ENCODE data around the gene SLC25A51.
"Not testable (repeated sequence)": the region's sequence is repeated elsewhere in the genome, so short reads cannot be mapped to it uniquely, and the experiment has no call there.

Gene SLC25A51

GRCh38 chr9:37892063-37892462 lies 11.9 kb downstream of the SLC25A51 start:
- Histone ChIP-seq H3F3A (ENCODE audit: insufficient read depth) (no peaks in the 10 kb centered on the region), H3K4me3 (ENCODE audit: insufficient read depth, low read length, poor library complexity, severe bottlenecking) (no peak overlapping the region), H3K36me3 (ENCODE audit: low read length) (peaks cover 15% of the 10 kb centered on the region; the same call in 1 of the 2 replicates), H3K9ac (ENCODE audit: low read length) (no peak overlapping the region), H3K9me2 (replicated peaks; ENCODE audit: insufficient read depth, low read length) (no peaks in the 10 kb centered on the region), H2AFZ (ENCODE audit: low read depth, low read length, severe bottlenecking) (no peak overlapping the region), H3K79me2 (ENCODE audit: insufficient read depth, low read length) (no peaks in the 10 kb centered on the region), H3K27me3 (ENCODE audit: low read length) (no peaks in the 10 kb centered on the region), H4K20me1 (ENCODE audit: low read depth, low read length) (no peaks in the 10 kb centered on the region), H3K9me3 (ENCODE audit: insufficient read depth, low read length) (no peaks in the 10 kb centered on the region), H3K4me2 (ENCODE audit: low read depth, low read length, poor library complexity, severe bottlenecking) (no peak overlapping the region), H3K27ac (ENCODE audit: low read depth, low read length) (no peak overlapping the region)
- TF ChIP-seq EZH2phosphoT487 (conservative IDR thresholded peaks at IDR 0.05; ENCODE audit: low read length) = no peak
- TF ChIP-seq CTCF (IDR thresholded peaks at IDR 0.05; ENCODE audit: insufficient read depth, low read length, poor library complexity, severe bottlenecking) = no peak

- H3K4me3 ChIP-seq (ENCODE audit: insufficient read depth, low read length, poor library complexity, severe bottlenecking); H3K9ac ChIP-seq (ENCODE audit: low read length); H4K20me1 ChIP-seq (ENCODE audit: low read depth, low read length); H2AFZ ChIP-seq (ENCODE audit: low read depth, low read length, severe bottlenecking); H3K27me3 ChIP-seq (ENCODE audit: low read length); H3F3A ChIP-seq (ENCODE audit: insufficient read depth); H3K79me2 ChIP-seq (ENCODE audit: insufficient read depth, low read length); H3K27ac ChIP-seq (ENCODE audit: low read depth, low read length); H3K9me3 ChIP-seq (ENCODE audit: insufficient read depth, low read length); H3K4me2 ChIP-seq (ENCODE audit: low read depth, low read length, poor library complexity, severe bottlenecking); H3K9me2 ChIP-seq (replicated peaks; ENCODE audit: insufficient read depth, low read length): not testable (repeated sequence)
- H3K36me3 ChIP-seq (ENCODE audit: low read length) = peaks cover 12% of the 10 kb centered on the region; the same call in 1 of the 2 replicates
Observed at GRCh38 chr9:37891042-37891441, 12.9 kb downstream of the SLC25A51 start.

GRCh38 chr9:37889536-37889935 lies 14.4 kb downstream of the SLC25A51 start:
- no peak for TF ChIP-seq EZH2phosphoT487 (conservative IDR thresholded peaks at IDR 0.05; ENCODE audit: low read length)
- TF ChIP-seq CTCF (IDR thresholded peaks at IDR 0.05; ENCODE audit: insufficient read depth, low read length, poor library complexity, severe bottlenecking) = no peak
- Histone ChIP-seq H2AFZ (ENCODE audit: low read depth, low read length, severe bottlenecking) (no peak overlapping the region), H3K27me3 (ENCODE audit: low read length) (no peaks in the 10 kb centered on the region), H3K9me2 (replicated peaks; ENCODE audit: insufficient read depth, low read length) (no peaks in the 10 kb centered on the region), H3K9ac (ENCODE audit: low read length) (no peak overlapping the region), H3K36me3 (ENCODE audit: low read length) (peaks cover 11% of the 10 kb centered on the region; the same call in 1 of the 2 replicates), H3K4me3 (ENCODE audit: insufficient read depth, low read length, poor library complexity, severe bottlenecking) (no peak overlapping the region), H3K27ac (ENCODE audit: low read depth, low read length) (no peak overlapping the region), H3K9me3 (ENCODE audit: insufficient read depth, low read length) (no peaks in the 10 kb centered on the region), H3K4me2 (ENCODE audit: low read depth, low read length, poor library complexity, severe bottlenecking) (no peak overlapping the region), H4K20me1 (ENCODE audit: low read depth, low read length) (no peaks in the 10 kb centered on the region), H3F3A (ENCODE audit: insufficient read depth) (no peaks in the 10 kb centered on the region), H3K79me2 (ENCODE audit: insufficient read depth, low read length) (no peaks in the 10 kb centered on the region)

GRCh38 chr9:37887977-37888583 lies 15.8 kb downstream of the SLC25A51 start:
- not testable (repeated sequence) for H3K27ac ChIP-seq (ENCODE audit: low read depth, low read length); H3K9me2 ChIP-seq (replicated peaks; ENCODE audit: insufficient read depth, low read length); H4K20me1 ChIP-seq (ENCODE audit: low read depth, low read length); H3K4me2 ChIP-seq (ENCODE audit: low read depth, low read length, poor library complexity, severe bottlenecking); H3K36me3 ChIP-seq (ENCODE audit: low read length); H3F3A ChIP-seq (ENCODE audit: insufficient read depth); H3K79me2 ChIP-seq (ENCODE audit: insufficient read depth, low read length); H3K4me3 ChIP-seq (ENCODE audit: insufficient read depth, low read length, poor library complexity, severe bottlenecking); H3K27me3 ChIP-seq (ENCODE audit: low read length); H3K9ac ChIP-seq (ENCODE audit: low read length); H2AFZ ChIP-seq (ENCODE audit: low read depth, low read length, severe bottlenecking); H3K9me3 ChIP-seq (ENCODE audit: insufficient read depth, low read length)

All from SU-DHL-6 (cell line).